Osteocyte (in vitro differentiated cells): ENCODE measurements around the gene PGBD2. TPM values are rescaled to one million over a fixed set of nuclear protein-coding genes. Genes with fewer than 3 reads are reported as not detected.
A peak's percentile ranks its signal among the peaks of the same experiment; 100 is the strongest.
"Not testable (repeated sequence)": the region's sequence is repeated elsewhere in the genome, so short reads cannot be mapped to it uniquely, and the experiment has no call there.

Experiments
- DNase-seq: peaks from one replicate; pipeline ENCODE4 v3.0.0; 2021; ENCODE audit warnings: mixed read lengths; ENCODE audit not compliant: unreplicated experiment; ENCODE audit errors: extremely low spot score
- H3K27ac Mint-ChIP-seq: one replicate; pipeline ENCODE4 v1.8.0; 2021; ENCODE audit warnings: mild to moderate bottlenecking, mixed read lengths; ENCODE audit not compliant: unreplicated experiment
- H3K27me3 Mint-ChIP-seq: one replicate; pipeline ENCODE4 v1.8.0; 2021; ENCODE audit warnings: mixed read lengths; ENCODE audit not compliant: unreplicated experiment
- H3K36me3 Mint-ChIP-seq: one replicate; pipeline ENCODE4 v1.8.0; 2021; ENCODE audit warnings: mixed read lengths; ENCODE audit not compliant: unreplicated experiment
- H3K4me1 Mint-ChIP-seq: one replicate; pipeline ENCODE4 v1.8.0; 2021; ENCODE audit warnings: mixed read lengths; ENCODE audit not compliant: unreplicated experiment
- H3K4me3 Mint-ChIP-seq: one replicate; pipeline ENCODE4 v1.8.0; 2021; ENCODE audit warnings: mild to moderate bottlenecking, moderate library complexity, mixed read lengths; ENCODE audit not compliant: unreplicated experiment
- H3K9me3 Mint-ChIP-seq: one replicate; pipeline ENCODE4 v1.8.0; 2021; ENCODE audit warnings: mixed read lengths; ENCODE audit not compliant: unreplicated experiment
- total RNA-seq: library from RNA; stranded (reverse); gene quantifications from 2 replicates; pipeline ENCODE4 v1.2.1, GENCODE V29; 2021
- TF ChIP-seq, protein P1 (sequence below): fragments of 200-600 bp; sonication (generic); IDR thresholded peaks from 2 replicates; pipeline ENCODE4 v1.5.0; 2021; ENCODE audit warnings: antibody characterized with exemption, mild to moderate bottlenecking, moderate library complexity

Gene PGBD2
- total RNA-seq, 1 donor from 2014 or later, result 8.3 TPM

- no peak for DNase-seq
- Mint-ChIP-seq H3K9me3 (peaks cover 5% of the 10 kb centered on the region), H3K27me3 (no peaks in the 10 kb centered on the region), H3K27ac (no peak overlapping the region), H3K4me1 (peaks cover 2% of the 10 kb centered on the region), H3K36me3 (peaks cover 45% of the 10 kb centered on the region), H3K4me3 (no peak overlapping the region)
- TF ChIP-seq, protein P1, sequence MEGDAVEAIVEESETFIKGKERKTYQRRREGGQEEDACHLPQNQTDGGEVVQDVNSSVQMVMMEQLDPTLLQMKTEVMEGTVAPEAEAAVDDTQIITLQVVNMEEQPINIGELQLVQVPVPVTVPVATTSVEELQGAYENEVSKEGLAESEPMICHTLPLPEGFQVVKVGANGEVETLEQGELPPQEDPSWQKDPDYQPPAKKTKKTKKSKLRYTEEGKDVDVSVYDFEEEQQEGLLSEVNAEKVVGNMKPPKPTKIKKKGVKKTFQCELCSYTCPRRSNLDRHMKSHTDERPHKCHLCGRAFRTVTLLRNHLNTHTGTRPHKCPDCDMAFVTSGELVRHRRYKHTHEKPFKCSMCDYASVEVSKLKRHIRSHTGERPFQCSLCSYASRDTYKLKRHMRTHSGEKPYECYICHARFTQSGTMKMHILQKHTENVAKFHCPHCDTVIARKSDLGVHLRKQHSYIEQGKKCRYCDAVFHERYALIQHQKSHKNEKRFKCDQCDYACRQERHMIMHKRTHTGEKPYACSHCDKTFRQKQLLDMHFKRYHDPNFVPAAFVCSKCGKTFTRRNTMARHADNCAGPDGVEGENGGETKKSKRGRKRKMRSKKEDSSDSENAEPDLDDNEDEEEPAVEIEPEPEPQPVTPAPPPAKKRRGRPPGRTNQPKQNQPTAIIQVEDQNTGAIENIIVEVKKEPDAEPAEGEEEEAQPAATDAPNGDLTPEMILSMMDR, result no peak
Measured at GRCh38 chr1:248918131-248918530, 12.1 kb downstream of the PGBD2 start.

DNA sequence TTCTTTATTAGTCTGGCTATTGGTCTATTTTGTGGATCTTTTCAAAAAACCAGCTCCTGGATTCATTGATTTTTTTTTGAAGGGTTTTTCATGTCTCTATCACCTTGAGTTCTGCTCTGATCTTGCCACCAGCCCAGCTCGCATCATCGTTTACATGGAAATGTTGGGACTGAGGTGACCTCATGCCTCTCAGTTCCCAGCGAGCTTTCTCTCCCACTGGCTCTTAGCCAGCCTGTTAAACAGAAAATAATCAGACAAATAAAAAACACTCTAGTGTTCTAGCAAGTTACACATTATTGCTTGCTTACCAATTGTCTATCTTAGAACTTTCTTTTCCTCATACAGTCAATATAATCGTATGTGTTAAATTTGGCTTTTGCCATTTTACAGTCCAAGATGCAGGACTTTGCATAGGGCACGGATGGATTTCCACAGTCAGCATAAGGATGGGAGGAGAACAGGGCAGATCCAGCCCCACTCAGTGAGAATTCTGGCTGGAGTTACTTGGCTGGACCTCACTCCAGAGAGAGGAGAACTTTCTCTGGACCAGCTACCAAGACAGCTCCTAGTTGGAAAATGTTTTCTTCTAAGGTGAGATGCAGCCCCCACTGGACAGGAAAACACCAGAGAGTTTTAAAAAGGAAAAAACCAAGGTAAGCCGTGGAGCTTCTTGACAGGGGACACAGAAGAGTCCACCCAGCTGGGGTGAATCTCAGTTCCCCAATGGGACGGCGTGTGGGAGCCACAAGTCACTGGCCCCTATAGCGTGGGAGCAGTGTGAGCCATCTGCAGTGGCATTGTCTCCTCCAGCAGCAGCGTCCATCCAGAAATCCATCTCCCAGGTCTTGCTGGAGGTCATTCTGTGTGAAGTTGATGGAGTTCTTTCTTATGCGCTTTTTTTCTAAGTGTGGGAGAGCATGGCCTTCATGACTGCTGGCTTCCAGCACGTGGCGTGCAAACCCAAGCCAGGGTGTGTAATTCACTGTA lies 17.6 kb downstream of the PGBD2 start:
- TF ChIP-seq, protein P1, result no peak
- Mint-ChIP-seq H3K27me3 (no peaks in the 10 kb centered on the region), H3K36me3 (peaks cover 17% of the 10 kb centered on the region), H3K4me1 (peaks cover 21% of the 10 kb centered on the region), H3K27ac (no peak overlapping the region), H3K4me3 (no peak overlapping the region), H3K9me3 (peaks cover 5% of the 10 kb centered on the region)
- no peak for DNase-seq

DNA sequence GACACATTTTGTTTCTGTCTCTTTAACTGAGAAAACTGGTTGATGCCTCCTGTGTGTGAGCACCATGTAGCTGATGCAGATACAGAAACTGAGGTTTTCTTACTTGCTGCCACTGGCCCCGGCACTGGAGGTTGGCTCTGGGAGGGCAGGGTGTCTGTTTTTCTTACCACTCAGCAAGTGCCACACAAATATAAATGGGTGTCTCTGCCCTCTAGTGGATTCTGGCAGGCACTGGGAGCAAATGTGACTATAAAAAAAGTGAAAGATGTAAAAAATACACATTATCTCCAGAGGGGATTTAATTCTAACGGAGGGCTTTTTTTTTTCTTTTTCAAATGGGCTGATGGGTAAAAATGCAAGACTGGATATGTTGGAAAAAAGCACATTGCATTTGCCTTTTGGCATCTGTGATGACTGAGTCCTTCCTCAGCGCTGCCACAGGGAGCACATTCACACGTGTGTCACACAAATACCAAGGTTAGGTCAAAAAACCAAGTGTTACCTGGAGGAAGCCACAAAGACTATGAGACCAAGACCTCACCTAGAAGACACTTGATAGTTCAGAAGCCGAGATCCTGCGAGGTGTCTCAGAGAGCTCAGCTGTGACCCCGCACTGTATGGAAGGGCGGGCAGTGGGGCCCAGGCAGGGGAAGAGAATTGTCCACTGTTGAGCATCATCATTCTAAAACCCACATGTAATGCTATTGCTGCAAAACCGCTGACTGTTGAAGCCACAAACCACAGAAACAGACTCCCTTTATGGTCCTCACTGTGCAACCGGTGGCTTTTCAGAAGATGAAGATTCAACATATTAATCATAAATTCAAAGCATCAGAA lies 18.9 kb downstream of the PGBD2 start:
- no peaks in the 10 kb centered on the region for H3K27me3 Mint-ChIP-seq
- H3K4me3 Mint-ChIP-seq, result no peak overlapping the region
- DNase-seq, result no peak
- TF ChIP-seq, protein P1, result peak; percentile 71
- H3K27ac Mint-ChIP-seq, result no peak overlapping the region
- peaks cover 10% of the 10 kb centered on the region for H3K36me3 Mint-ChIP-seq
- peaks cover 23% of the 10 kb centered on the region for H3K4me1 Mint-ChIP-seq
- no peaks in the 10 kb centered on the region for H3K9me3 Mint-ChIP-seq

DNA sequence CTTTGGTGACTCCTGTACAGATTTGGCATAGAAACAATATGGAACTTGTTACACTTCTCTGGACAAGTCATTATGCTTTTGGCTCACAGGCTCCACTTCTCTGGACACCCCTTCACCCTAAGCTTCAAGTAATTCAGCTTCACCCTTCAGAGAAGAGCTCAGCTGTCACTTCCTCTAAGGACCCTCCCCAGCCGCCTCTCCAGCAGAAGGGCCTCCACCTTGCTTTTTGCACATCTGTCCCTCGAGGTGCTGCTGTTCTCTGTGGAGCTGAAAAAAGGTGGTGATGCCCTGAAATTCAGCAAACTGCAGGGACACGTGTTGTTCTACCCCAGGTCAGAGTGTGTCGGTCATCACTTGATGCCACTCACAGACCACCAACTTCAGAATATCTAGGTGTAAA lies 19.8 kb downstream of the PGBD2 start:
- not testable (repeated sequence) for H3K9me3 Mint-ChIP-seq, DNase-seq, H3K36me3 Mint-ChIP-seq, H3K27ac Mint-ChIP-seq, H3K4me3 Mint-ChIP-seq, H3K27me3 Mint-ChIP-seq
- H3K4me1 Mint-ChIP-seq, result peaks cover 23% of the 10 kb centered on the region

- Mint-ChIP-seq H3K9me3 (no peaks in the 10 kb centered on the region), H3K4me1 (peaks cover 23% of the 10 kb centered on the region), H3K27me3 (no peaks in the 10 kb centered on the region), H3K36me3 (no peaks in the 10 kb centered on the region), H3K4me3 (no peak overlapping the region), H3K27ac (no peak overlapping the region)
- no peak for DNase-seq
- TF ChIP-seq, protein P1, result no peak
Measured at GRCh38 chr1:248926401-248927182, 20.6 kb downstream of the PGBD2 start.

- H3K4me3 Mint-ChIP-seq, H3K9me3 Mint-ChIP-seq, DNase-seq, H3K27me3 Mint-ChIP-seq, H3K27ac Mint-ChIP-seq, H3K36me3 Mint-ChIP-seq: not testable (repeated sequence)
- H3K4me1 Mint-ChIP-seq, result peaks cover 23% of the 10 kb centered on the region
Measured at GRCh38 chr1:248927283-248927682, 21.2 kb downstream of the PGBD2 start.

DNA sequence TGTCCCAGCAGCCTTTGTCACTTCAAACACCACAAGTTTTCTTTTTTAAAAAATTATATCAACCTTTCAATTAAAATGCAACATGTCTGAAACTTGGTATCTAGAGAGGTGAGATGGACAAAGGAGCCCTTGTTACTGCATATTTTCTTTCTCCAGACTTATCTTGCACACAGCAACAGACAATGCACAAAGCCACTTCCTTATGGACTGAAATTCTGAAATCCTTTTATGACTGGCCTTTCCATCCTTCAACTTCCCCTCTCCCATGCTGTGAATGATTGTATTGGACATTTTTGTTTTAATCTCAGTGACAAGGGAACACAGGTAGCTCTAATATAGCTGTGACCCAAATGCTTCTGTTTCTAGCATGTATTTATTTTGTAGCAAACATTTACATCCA lies 22.1 kb downstream of the PGBD2 start:
- peaks cover 23% of the 10 kb centered on the region for H3K4me1 Mint-ChIP-seq
- not testable (repeated sequence) for H3K9me3 Mint-ChIP-seq, H3K4me3 Mint-ChIP-seq, H3K27ac Mint-ChIP-seq, H3K36me3 Mint-ChIP-seq, H3K27me3 Mint-ChIP-seq, DNase-seq
